ENCODE data around the gene TMEM250.

DNA sequence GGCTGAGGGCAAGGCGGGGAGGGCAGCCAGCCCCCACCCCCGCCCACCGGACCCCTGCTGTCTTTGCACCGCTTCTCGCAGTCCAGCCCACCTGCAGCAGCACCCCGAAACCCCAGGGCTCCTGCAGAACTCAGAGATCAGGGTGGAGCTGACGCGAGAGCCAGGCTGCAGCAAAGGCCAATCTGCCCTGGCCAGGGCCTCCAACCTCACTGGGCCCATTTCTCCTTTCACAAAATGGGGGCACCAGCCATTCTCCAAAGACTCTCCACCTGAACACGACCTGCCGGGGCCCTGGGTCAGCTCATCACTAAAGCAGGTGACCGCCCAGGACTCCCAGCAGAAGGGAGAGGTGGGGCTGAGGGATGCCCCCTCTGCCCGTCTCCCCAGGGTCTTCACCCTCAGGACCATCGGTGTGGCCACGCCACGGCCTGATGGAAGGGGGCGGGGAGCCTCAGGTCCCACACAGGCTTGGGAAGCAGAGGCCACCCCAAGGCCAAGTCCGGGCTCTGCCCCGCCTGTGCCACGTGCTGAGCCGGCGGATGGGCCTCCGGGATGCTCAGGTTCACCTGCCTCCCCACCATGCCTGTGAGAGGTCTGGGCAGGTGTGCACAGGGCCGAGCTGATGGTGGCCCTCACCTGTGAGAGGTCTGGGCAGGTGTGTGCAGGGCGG lies 36.7 kb downstream of the TMEM250 start:
- TF ChIP-seq RAD21 (IDR thresholded peaks at IDR 0.05; ENCODE audit: low read depth) (no peak), CREB1 (IDR thresholded peaks at IDR 0.05; ENCODE audit: low read depth) (no peak), ZBTB7A (IDR thresholded peaks at IDR 0.05; ENCODE audit: low read depth) (no peak), YY1 (IDR thresholded peaks at IDR 0.05; ENCODE audit: low read depth) (no peak), FOXM1 (IDR thresholded peaks at IDR 0.05; ENCODE audit: borderline replicate concordance, low read depth) (no peak), CEBPB (IDR thresholded peaks at IDR 0.05) (no peak)
- TF ChIP-seq, protein P1, sequence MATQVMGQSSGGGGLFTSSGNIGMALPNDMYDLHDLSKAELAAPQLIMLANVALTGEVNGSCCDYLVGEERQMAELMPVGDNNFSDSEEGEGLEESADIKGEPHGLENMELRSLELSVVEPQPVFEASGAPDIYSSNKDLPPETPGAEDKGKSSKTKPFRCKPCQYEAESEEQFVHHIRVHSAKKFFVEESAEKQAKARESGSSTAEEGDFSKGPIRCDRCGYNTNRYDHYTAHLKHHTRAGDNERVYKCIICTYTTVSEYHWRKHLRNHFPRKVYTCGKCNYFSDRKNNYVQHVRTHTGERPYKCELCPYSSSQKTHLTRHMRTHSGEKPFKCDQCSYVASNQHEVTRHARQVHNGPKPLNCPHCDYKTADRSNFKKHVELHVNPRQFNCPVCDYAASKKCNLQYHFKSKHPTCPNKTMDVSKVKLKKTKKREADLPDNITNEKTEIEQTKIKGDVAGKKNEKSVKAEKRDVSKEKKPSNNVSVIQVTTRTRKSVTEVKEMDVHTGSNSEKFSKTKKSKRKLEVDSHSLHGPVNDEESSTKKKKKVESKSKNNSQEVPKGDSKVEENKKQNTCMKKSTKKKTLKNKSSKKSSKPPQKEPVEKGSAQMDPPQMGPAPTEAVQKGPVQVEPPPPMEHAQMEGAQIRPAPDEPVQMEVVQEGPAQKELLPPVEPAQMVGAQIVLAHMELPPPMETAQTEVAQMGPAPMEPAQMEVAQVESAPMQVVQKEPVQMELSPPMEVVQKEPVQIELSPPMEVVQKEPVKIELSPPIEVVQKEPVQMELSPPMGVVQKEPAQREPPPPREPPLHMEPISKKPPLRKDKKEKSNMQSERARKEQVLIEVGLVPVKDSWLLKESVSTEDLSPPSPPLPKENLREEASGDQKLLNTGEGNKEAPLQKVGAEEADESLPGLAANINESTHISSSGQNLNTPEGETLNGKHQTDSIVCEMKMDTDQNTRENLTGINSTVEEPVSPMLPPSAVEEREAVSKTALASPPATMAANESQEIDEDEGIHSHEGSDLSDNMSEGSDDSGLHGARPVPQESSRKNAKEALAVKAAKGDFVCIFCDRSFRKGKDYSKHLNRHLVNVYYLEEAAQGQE (IDR thresholded peaks at IDR 0.05; ENCODE audit: low read depth), result no peak
- TF ChIP-seq, protein P2, sequence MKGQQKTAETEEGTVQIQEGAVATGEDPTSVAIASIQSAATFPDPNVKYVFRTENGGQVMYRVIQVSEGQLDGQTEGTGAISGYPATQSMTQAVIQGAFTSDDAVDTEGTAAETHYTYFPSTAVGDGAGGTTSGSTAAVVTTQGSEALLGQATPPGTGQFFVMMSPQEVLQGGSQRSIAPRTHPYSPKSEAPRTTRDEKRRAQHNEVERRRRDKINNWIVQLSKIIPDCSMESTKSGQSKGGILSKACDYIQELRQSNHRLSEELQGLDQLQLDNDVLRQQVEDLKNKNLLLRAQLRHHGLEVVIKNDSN (IDR thresholded peaks at IDR 0.05), result no peak
